Putamen (tissue), 1 donor: ENCODE measurements around the gene ARHGAP8.
"Not testable (repeated sequence)": the region's sequence is repeated elsewhere in the genome, so short reads cannot be mapped to it uniquely, and the experiment has no call there.

Source experiments
- DNase-seq: peaks from one replicate; pipeline ENCODE4 v3.0.0-alpha.2; 2016; ENCODE audit warnings: low spot score

Gene ARHGAP8

GRCh38 chr22:44828193-44828592 is 75.8 kb downstream of the ARHGAP8 start:
- no peak for DNase-seq

- DNase-seq, result no peak
Measured at GRCh38 chr22:44831885-44832284, 79.5 kb downstream of the ARHGAP8 start.

- no peak for DNase-seq
Measured at GRCh38 chr22:44834065-44834464, 81.7 kb downstream of the ARHGAP8 start.

- DNase-seq, result no peak
Measured at GRCh38 chr22:44837481-44837880, 85.1 kb downstream of the ARHGAP8 start.

- DNase-seq, result no peak
Measured at GRCh38 chr22:44838316-44839016, 86.1 kb downstream of the ARHGAP8 start.

GRCh38 chr22:44839061-44839460 is 86.7 kb downstream of the ARHGAP8 start:
- DNase-seq, result no peak

GRCh38 chr22:44839721-44840120 is 87.3 kb downstream of the ARHGAP8 start:
- DNase-seq, result no peak

- no peak for DNase-seq
Measured at GRCh38 chr22:44840611-44841322, 88.4 kb downstream of the ARHGAP8 start.

- no peak for DNase-seq
Measured at GRCh38 chr22:44842417-44842816, 90.0 kb downstream of the ARHGAP8 start.

- no peak for DNase-seq
Measured at GRCh38 chr22:44845191-44845590, 92.8 kb downstream of the ARHGAP8 start.

- DNase-seq, result no peak
Measured at GRCh38 chr22:44845796-44846720, 93.7 kb downstream of the ARHGAP8 start.

- DNase-seq, result no peak
Measured at GRCh38 chr22:44846726-44847275, 94.4 kb downstream of the ARHGAP8 start.

GRCh38 chr22:44847380-44847779 is 95.0 kb downstream of the ARHGAP8 start:
- DNase-seq, result no peak

- DNase-seq, result no peak
Measured at GRCh38 chr22:44847892-44848291, 95.5 kb downstream of the ARHGAP8 start.

GRCh38 chr22:44848296-44848741 is 95.9 kb downstream of the ARHGAP8 start:
- no peak for DNase-seq

- no peak for DNase-seq
Measured at GRCh38 chr22:44848791-44849420, 96.5 kb downstream of the ARHGAP8 start.

GRCh38 chr22:44850946-44851345 is 98.6 kb downstream of the ARHGAP8 start:
- no peak for DNase-seq

GRCh38 chr22:44854641-44855040 is 102.3 kb downstream of the ARHGAP8 start:
- DNase-seq, result not testable (repeated sequence)

- DNase-seq, result no peak
Measured at GRCh38 chr22:44855855-44856254, 103.5 kb downstream of the ARHGAP8 start.

GRCh38 chr22:44858819-44859218 is 106.4 kb downstream of the ARHGAP8 start:
- DNase-seq, result not testable (repeated sequence)

- no peak for DNase-seq
Measured at GRCh38 chr22:44859641-44860040, 107.3 kb downstream of the ARHGAP8 start.

GRCh38 chr22:44860311-44860710 is 107.9 kb downstream of the ARHGAP8 start:
- no peak for DNase-seq
